Measurements from ENCODE around the gene CLEC9A.

Gene CLEC9A

GRCh38 chr12:10113920-10114319, 83.4 kb downstream of the CLEC9A start:
- no peak for DNase-seq

GRCh38 chr12:10115311-10115710, 84.8 kb downstream of the CLEC9A start:
- no peak for DNase-seq
